HepG2 (cell line): Measurements from ENCODE around the gene TPI1. TPM values are rescaled to one million over a fixed set of nuclear protein-coding genes. Genes with fewer than 3 reads are reported as not detected.
"Not testable (repeated sequence)": the region's sequence is repeated elsewhere in the genome, so short reads cannot be mapped to it uniquely, and the experiment has no call there.

ENCODE experiments used
- ATAC-seq: fragments of 200-7000 bp; cut with Tn5 transposase; 3 replicates; pipeline ENCODE4 v1.9.1; 2020; ENCODE audit warnings: mild to moderate bottlenecking, moderate library complexity
- BruUV-seq: library from RNA; stranded (reverse); fragments of 400-500 nt; replicated peaks from 2 replicates; lab custom pipeline; 2021; lab: Mats Ljungman, UMichigan
- CTCF ChIA-PET: fragments of 300-600 bp; formaldehyde crosslinking; extraction: SDS; loops from one replicate; lab custom pipeline; 2021; ENCODE audit warnings: low total read pairs, inconsistent platforms, low intra/inter-chr PET ratio; lab: Yijun Ruan, JAX
- POLR2A ChIA-PET: fragments of 350-600 bp; sonication (Branson Sonifier 250); formaldehyde crosslinking; loops from one replicate; lab custom pipeline; 2020; ENCODE audit warnings: antibody characterized with exemption, inconsistent platforms; lab: Yijun Ruan, JAX
- DNase-seq: peaks from one replicate; pipeline ENCODE4 v3.0.0-alpha.2; 2015; ENCODE audit warnings: low spot score
- FAIRE-seq: peaks from 3 replicates; lab custom pipeline; 2011; peaks lifted over from hg19 to GRCh38; lab: Jason Lieb, UNC
- H2AFZ ChIP-seq: one replicate; pipeline ENCODE4 v1.6.1; 2011; ENCODE audit warnings: low read length, inconsistent platforms
- H3K27ac ChIP-seq: fragments of 300-600 bp; 3 replicates; pipeline ENCODE4 v1.8.0; 2011; ENCODE audit warnings: mixed run types, mild to moderate bottlenecking, mixed read lengths, low read length, inconsistent platforms; ENCODE audit not compliant: insufficient read depth; ENCODE audit errors: extremely low read length
- H3K27me3 ChIP-seq, 2 experiments: fragments of 200-600 bp in 1 of 2; 2 replicates in 1 of 2; 3 replicates in 1 of 2; pipeline versions ENCODE4 v1.6.0 to v1.8.0; 2011; ENCODE audit warnings: low read length in 2 of 2, mild to moderate bottlenecking in 2 of 2, moderate library complexity in 2 of 2, inconsistent platforms in 1 of 2; ENCODE audit not compliant: insufficient read depth in 2 of 2, control insufficient read depth in 1 of 2
- H3K36me3 ChIP-seq, 2 experiments: fragments of 200-600 bp in 1 of 2; replicated peaks in 1 of 2; 2 replicates in 1 of 2; 3 replicates in 1 of 2; pipeline versions ENCODE4 v1.5.1 to v1.8.0; 2011; ENCODE audit warnings: low read length in 2 of 2, inconsistent platforms in 1 of 2; ENCODE audit not compliant: insufficient read depth in 2 of 2, control insufficient read depth in 1 of 2
- H3K4me1 ChIP-seq: 2 replicates; pipeline ENCODE4 v1.5.1; 2012; ENCODE audit warnings: low read length, inconsistent platforms; ENCODE audit not compliant: insufficient read depth
- H3K4me2 ChIP-seq: 2 replicates; pipeline ENCODE4 v1.6.0; 2011; ENCODE audit warnings: low read depth, low read length, inconsistent platforms
- H3K4me3 ChIP-seq, 3 experiments: fragments of 200-600 bp in 1 of 3; sonication (generic), shearing (Covaris generic) in 1 of 3; replicated peaks in 1 of 3; 2 replicates each; pipeline ENCODE4 v1.5.1; 2011 to 2016; ENCODE audit warnings: low read length in 3 of 3, inconsistent platforms in 2 of 3, low read depth in 2 of 3, mild to moderate bottlenecking in 2 of 3, control low read depth in 1 of 3, mixed read lengths in 1 of 3; ENCODE audit not compliant: insufficient read depth in 1 of 3
- H3K79me2 ChIP-seq: one replicate; pipeline ENCODE4 v1.6.1; 2011; ENCODE audit warnings: low read length, inconsistent platforms; ENCODE audit not compliant: insufficient read depth
- H3K9ac ChIP-seq: 2 replicates; pipeline ENCODE4 v1.6.0; 2011; ENCODE audit warnings: mild to moderate bottlenecking, low read depth, low read length, inconsistent platforms; ENCODE audit not compliant: insufficient read depth
- H3K9me3 ChIP-seq: 2 replicates; pipeline ENCODE4 v1.5.1; 2012; ENCODE audit warnings: mild to moderate bottlenecking, low read length
- H4K20me1 ChIP-seq: 2 replicates; pipeline ENCODE4 v1.6.0; 2011; ENCODE audit warnings: inconsistent platforms, mild to moderate bottlenecking, low read length, moderate library complexity; ENCODE audit not compliant: insufficient read depth
- KLF16 ChIP-seq, 2 experiments: sonication (generic) in 1 of 2; formaldehyde crosslinking in 1 of 2; IDR thresholded peaks; 2 replicates each; pipeline versions ENCODE4 v1.6.1 to v1.8.0; 2016 to 2023; ENCODE audit warnings: missing genetic modification reagents in 2 of 2, missing compliant biosample characterization in 1 of 2
- NFRKB ChIP-seq: fragments of 450-650 bp; IDR thresholded peaks from 2 replicates; pipeline ENCODE4 v1.6.1; 2017
- SRY ChIP-seq: sonication (generic); formaldehyde crosslinking; IDR thresholded peaks from 2 replicates; pipeline ENCODE4 v1.8.0; 2022; ENCODE audit warnings: mild to moderate bottlenecking, missing genetic modification reagents
- TARDBP ChIP-seq: sonication (generic); formaldehyde crosslinking; IDR thresholded peaks from 2 replicates; pipeline ENCODE4 v1.8.0; 2022; ENCODE audit warnings: mild to moderate bottlenecking, missing genetic modification reagents
- ZNF207 ChIP-seq: fragments of 450-650 bp; IDR thresholded peaks from 2 replicates; pipeline ENCODE4 v1.6.1; 2016; ENCODE audit warnings: antibody characterized with exemption, borderline replicate concordance
- ZNF468 ChIP-seq: sonication (generic); formaldehyde crosslinking; IDR thresholded peaks from 2 replicates; pipeline ENCODE4 v1.8.0; 2022; ENCODE audit warnings: mild to moderate bottlenecking, moderate library complexity, missing genetic modification reagents
- ZNF562 ChIP-seq: sonication (generic); formaldehyde crosslinking; IDR thresholded peaks from 2 replicates; pipeline ENCODE4 v1.8.0; 2022; ENCODE audit warnings: missing genetic modification reagents, borderline replicate concordance
- WGBS: methylation state at CpG from one replicate; pipeline ENCODE4 v1.1.6; 2017; ENCODE audit warnings: low lambda C conversion rate; 5-methylcytosine and 5-hydroxymethylcytosine counted together
- in situ Hi-C: cut with HindIII; loops from 2 replicates; pipeline ENCODE4 v1.10.0; 2017; ENCODE audit warnings: low pct_unique_long_range_greater_than_20kb; ENCODE audit not compliant: extremely low pct_ligation_motif_present
- intact Hi-C: fragments of 100-400 bp; cut with micrococcal nuclease; formaldehyde crosslinking; loops from one replicate; pipeline ENCODE4 v1.10.0; 2022; ENCODE audit not compliant: unreplicated experiment
- polyA plus RNA-seq, 8 experiments: library from polyadenylated mRNA; depleted of rRNA in 3 of 8; stranded (reverse) in 7 of 8; unstranded in 1 of 8; fragments of >200 nt; fragmentation: Illumina TruSeq in 4 of 8; extraction: Trizol in 4 of 8; gene quantifications; 2 replicates each; pipeline versions ENCODE4 v1.2.1 to v1.2.3, GENCODE V29; 2011 to 2016; ENCODE audit warnings: low read depth in 4 of 8, missing spikeins in 1 of 8, mixed read lengths in 1 of 8; ENCODE audit not compliant: insufficient read depth in 1 of 8
- total RNA-seq, 5 experiments: library from RNA; depleted of rRNA; stranded (reverse); fragments of >200 nt; fragmentation: Illumina TruSeq; extraction: Trizol; gene quantifications; 2 replicates each; pipeline ENCODE4 v1.2.3, GENCODE V29; 2016; ENCODE audit warnings: low read depth in 1 of 5
- TF ChIP-seq, protein P1 (sequence below): sonication (generic); formaldehyde crosslinking; IDR thresholded peaks from 2 replicates; pipeline ENCODE4 v1.8.1; 2023; ENCODE audit warnings: mild to moderate bottlenecking, moderate library complexity, missing genetic modification reagents
- TF ChIP-seq, protein P2 (sequence below): sonication (generic); formaldehyde crosslinking; conservative IDR thresholded peaks from 2 replicates; pipeline ENCODE4 v1.8.0; 2022; ENCODE audit warnings: missing genetic modification reagents
- TF ChIP-seq, protein P3 (sequence below): sonication (generic); formaldehyde crosslinking; IDR thresholded peaks from 2 replicates; pipeline ENCODE4 v1.5.1; 2020; ENCODE audit warnings: mild to moderate bottlenecking, missing genetic modification reagents, borderline replicate concordance
- TF ChIP-seq, protein P4 (sequence below): sonication (generic); formaldehyde crosslinking; IDR thresholded peaks from 2 replicates; pipeline ENCODE4 v1.5.0; 2020; ENCODE audit warnings: mild to moderate bottlenecking, missing genetic modification reagents, borderline replicate concordance

The TPI1 gene
- total and polyA plus RNA-seq, 2 of the 13 experiments (the other 11 are each of a cell fraction or from before 2014, with no cell fraction given) = 945 to 2,535 TPM

DNA sequence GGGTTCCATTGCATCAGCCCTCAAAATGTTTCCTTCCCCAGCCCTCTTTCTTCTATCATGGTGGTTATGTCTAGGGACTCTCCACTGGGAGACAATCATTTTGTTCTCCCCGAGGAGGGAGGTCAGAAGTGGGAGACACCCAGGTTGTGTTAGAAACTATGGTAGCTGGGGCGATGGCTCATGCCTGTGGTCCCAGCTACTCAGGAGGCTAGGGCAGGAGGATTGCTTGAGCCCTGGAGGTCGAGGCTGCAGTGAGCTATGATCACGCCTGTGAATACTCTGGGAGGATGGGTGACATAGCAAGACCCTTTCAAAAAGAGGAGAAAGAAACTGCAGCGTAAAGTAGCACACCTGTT is 24.3 kb downstream of the TPI1 start (continued):
- TF ChIP-seq, protein P1, sequence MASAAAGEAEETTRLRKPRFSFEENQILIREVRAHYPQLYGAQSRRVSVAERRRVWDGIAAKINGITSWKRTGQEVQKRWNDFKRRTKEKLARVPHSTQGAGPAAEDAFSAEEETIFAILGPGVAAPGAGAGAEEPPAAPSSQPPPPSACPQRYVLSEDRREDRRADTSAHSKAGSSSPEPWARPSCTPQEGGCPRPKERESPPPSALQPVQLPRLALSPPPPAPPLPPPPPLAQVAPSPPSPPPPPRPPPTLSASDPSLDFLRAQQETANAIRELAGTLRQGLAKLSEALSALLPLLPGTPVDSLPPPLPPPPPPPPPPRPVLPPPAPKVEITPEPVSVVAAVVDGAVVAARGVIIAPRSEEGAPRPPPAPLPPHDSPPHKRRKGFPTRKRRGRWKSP = no peak
- TF ChIP-seq ZNF207 (no peak), NFRKB (no peak), ZNF468 (CRISPR knock-in tag) (no peak), SRY (CRISPR knock-in tag) (no peak), ZNF562 (no peak), KLF16 (CRISPR knock-in tag; IDR thresholded peaks at IDR 0.05) (no peak), TARDBP (CRISPR knock-in tag) (no peak)
- TF ChIP-seq, protein P2, sequence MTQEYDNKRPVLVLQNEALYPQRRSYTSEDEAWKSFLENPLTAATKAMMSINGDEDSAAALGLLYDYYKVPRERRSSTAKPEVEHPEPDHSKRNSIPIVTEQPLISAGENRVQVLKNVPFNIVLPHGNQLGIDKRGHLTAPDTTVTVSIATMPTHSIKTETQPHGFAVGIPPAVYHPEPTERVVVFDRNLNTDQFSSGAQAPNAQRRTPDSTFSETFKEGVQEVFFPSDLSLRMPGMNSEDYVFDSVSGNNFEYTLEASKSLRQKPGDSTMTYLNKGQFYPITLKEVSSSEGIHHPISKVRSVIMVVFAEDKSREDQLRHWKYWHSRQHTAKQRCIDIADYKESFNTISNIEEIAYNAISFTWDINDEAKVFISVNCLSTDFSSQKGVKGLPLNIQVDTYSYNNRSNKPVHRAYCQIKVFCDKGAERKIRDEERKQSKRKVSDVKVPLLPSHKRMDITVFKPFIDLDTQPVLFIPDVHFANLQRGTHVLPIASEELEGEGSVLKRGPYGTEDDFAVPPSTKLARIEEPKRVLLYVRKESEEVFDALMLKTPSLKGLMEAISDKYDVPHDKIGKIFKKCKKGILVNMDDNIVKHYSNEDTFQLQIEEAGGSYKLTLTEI (CRISPR knock-in tag) = no peak
- TF ChIP-seq, protein P3, sequence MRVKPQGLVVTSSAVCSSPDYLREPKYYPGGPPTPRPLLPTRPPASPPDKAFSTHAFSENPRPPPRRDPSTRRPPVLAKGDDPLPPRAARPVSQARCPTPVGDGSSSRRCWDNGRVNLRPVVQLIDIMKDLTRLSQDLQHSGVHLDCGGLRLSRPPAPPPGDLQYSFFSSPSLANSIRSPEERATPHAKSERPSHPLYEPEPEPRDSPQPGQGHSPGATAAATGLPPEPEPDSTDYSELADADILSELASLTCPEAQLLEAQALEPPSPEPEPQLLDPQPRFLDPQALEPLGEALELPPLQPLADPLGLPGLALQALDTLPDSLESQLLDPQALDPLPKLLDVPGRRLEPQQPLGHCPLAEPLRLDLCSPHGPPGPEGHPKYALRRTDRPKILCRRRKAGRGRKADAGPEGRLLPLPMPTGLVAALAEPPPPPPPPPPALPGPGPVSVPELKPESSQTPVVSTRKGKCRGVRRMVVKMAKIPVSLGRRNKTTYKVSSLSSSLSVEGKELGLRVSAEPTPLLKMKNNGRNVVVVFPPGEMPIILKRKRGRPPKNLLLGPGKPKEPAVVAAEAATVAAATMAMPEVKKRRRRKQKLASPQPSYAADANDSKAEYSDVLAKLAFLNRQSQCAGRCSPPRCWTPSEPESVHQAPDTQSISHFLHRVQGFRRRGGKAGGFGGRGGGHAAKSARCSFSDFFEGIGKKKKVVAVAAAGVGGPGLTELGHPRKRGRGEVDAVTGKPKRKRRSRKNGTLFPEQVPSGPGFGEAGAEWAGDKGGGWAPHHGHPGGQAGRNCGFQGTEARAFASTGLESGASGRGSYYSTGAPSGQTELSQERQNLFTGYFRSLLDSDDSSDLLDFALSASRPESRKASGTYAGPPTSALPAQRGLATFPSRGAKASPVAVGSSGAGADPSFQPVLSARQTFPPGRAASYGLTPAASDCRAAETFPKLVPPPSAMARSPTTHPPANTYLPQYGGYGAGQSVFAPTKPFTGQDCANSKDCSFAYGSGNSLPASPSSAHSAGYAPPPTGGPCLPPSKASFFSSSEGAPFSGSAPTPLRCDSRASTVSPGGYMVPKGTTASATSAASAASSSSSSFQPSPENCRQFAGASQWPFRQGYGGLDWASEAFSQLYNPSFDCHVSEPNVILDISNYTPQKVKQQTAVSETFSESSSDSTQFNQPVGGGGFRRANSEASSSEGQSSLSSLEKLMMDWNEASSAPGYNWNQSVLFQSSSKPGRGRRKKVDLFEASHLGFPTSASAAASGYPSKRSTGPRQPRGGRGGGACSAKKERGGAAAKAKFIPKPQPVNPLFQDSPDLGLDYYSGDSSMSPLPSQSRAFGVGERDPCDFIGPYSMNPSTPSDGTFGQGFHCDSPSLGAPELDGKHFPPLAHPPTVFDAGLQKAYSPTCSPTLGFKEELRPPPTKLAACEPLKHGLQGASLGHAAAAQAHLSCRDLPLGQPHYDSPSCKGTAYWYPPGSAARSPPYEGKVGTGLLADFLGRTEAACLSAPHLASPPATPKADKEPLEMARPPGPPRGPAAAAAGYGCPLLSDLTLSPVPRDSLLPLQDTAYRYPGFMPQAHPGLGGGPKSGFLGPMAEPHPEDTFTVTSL (CRISPR knock-in tag) = no peak
- TF ChIP-seq, protein P4, sequence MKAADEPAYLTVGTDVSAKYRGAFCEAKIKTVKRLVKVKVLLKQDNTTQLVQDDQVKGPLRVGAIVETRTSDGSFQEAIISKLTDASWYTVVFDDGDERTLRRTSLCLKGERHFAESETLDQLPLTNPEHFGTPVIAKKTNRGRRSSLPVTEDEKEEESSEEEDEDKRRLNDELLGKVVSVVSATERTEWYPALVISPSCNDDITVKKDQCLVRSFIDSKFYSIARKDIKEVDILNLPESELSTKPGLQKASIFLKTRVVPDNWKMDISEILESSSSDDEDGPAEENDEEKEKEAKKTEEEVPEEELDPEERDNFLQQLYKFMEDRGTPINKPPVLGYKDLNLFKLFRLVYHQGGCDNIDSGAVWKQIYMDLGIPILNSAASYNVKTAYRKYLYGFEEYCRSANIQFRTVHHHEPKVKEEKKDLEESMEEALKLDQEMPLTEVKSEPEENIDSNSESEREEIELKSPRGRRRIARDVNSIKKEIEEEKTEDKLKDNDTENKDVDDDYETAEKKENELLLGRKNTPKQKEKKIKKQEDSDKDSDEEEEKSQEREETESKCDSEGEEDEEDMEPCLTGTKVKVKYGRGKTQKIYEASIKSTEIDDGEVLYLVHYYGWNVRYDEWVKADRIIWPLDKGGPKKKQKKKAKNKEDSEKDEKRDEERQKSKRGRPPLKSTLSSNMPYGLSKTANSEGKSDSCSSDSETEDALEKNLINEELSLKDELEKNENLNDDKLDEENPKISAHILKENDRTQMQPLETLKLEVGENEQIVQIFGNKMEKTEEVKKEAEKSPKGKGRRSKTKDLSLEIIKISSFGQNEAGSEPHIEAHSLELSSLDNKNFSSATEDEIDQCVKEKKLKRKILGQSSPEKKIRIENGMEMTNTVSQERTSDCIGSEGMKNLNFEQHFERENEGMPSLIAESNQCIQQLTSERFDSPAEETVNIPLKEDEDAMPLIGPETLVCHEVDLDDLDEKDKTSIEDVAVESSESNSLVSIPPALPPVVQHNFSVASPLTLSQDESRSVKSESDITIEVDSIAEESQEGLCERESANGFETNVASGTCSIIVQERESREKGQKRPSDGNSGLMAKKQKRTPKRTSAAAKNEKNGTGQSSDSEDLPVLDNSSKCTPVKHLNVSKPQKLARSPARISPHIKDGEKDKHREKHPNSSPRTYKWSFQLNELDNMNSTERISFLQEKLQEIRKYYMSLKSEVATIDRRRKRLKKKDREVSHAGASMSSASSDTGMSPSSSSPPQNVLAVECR (CRISPR knock-in tag) = no peak

DNA sequence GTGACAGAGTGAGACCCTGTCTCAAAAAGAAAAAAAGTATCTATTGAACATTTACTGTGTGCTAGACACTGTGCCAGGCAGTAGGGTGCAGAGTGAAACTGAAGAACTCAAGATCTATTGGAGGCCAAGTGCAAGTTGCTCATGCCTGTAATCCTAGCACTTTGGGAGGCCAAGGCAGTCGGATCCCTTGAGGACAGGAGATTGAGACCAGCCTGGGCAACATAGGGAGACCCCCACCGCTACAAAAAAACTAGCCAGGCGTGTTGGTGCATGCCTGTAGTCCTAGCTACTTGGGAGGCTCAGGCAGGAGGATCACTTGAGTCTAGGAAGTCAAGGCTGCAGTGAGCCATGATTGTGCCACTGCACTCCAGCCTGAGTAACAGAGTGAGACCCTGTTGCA is 25.4 kb downstream of the TPI1 start:
- CTCF ChIA-PET, H2AFZ ChIP-seq, DNase-seq, in situ Hi-C loops, H3K9me3 ChIP-seq, H3K27ac ChIP-seq, H3K36me3 ChIP-seq, H3K9ac ChIP-seq, H3K4me2 ChIP-seq, ATAC-seq, H3K27me3 ChIP-seq, intact Hi-C loops, H4K20me1 ChIP-seq, H3K79me2 ChIP-seq, FAIRE-seq, BruUV-seq, H3K4me3 ChIP-seq: not testable (repeated sequence)
- H3K4me1 ChIP-seq = peaks cover 41% of the 10 kb centered on the region
- POLR2A ChIA-PET = interaction anchor here (2.0 to 4.4 kb wide), 8 partner anchors 9 to 216 kb away, joined by 4 to 73 read pairs (median 12); partner anchors contain the start of genes ENO2 and SPSB2
- 97% methylated on average over 3 of the region's 3 CpGs for whole genome bisulfite sequencing
